Epithelial cell of proximal tubule (primary cell): ENCODE data around the gene IRF2BP2. TPM values are rescaled to one million over a fixed set of nuclear protein-coding genes. Genes with fewer than 3 reads are reported as not detected.

Source experiments
- DNase-seq: peaks from one replicate; pipeline ENCODE4 v3.0.0-alpha.2; 2011; ENCODE audit warnings: low read depth
- H3K4me3 ChIP-seq: 2 replicates; pipeline ENCODE4 v1.5.1; 2011; ENCODE audit warnings: low read depth, mild to moderate bottlenecking, low read length
- CTCF ChIP-seq: conservative IDR thresholded peaks from 2 replicates; pipeline ENCODE4 v1.5.1; 2012; ENCODE audit warnings: low read depth, mild to moderate bottlenecking, low read length
- total RNA-seq: library from RNA; depleted of rRNA; stranded (reverse); fragments of >200 nt; gene quantifications from 2 replicates; pipeline ENCODE4 v1.2.3, GENCODE V29; 2015

The IRF2BP2 gene
- total RNA-seq, 1 donor from 2014 or later: 70.5 TPM

- TF ChIP-seq CTCF: no peak
- peak overlapping the region; percentile 80 for H3K4me3 ChIP-seq
- no peak for DNase-seq
Measured at GRCh38 chr1:234605399-234605982, 4.5 kb downstream of the IRF2BP2 start.

- no peak for DNase-seq
- TF ChIP-seq CTCF: no peak
Measured at GRCh38 chr1:234604495-234605398, 5.2 kb downstream of the IRF2BP2 start.

GRCh38 chr1:234603221-234604204, 6.5 kb downstream of the IRF2BP2 start:
- no peak for TF ChIP-seq CTCF
- no peak for DNase-seq
- H3K4me3 ChIP-seq: peak overlapping the region; percentile 80

More at GRCh38 chr1:234604495-234605398, 5.2 kb downstream of the IRF2BP2 start:
- H3K4me3 ChIP-seq: peak overlapping the region; percentile 80

GRCh38 chr1:234602334-234603220, 7.4 kb downstream of the IRF2BP2 start:
- peak; percentile 89 for DNase-seq
- TF ChIP-seq CTCF: no peak
- peak overlapping the region; percentile 80 for H3K4me3 ChIP-seq

GRCh38 chr1:234601301-234602017, 8.5 kb downstream of the IRF2BP2 start:
- DNase-seq: no peak
- no peak overlapping the region for H3K4me3 ChIP-seq
- no peak for TF ChIP-seq CTCF
